K562 (cell line): Measurements from ENCODE around the gene FMN1.

Experiments used
- ATF7 ChIP-seq: fragments of 450-650 bp; IDR thresholded peaks from 2 replicates; pipeline ENCODE4 v1.7.1; 2014; ENCODE audit warnings: mild to moderate bottlenecking, moderate library complexity
- CBX1 ChIP-seq: sonication (generic); IDR thresholded peaks from 2 replicates; pipeline ENCODE4 v1.6.1; 2016; ENCODE audit warnings: antibody characterized with exemption, low read depth, mild to moderate bottlenecking
- E2F5 ChIP-seq: sonication (generic); formaldehyde crosslinking; IDR thresholded peaks from 2 replicates; pipeline ENCODE4 v1.8.0; 2022; ENCODE audit warnings: mild to moderate bottlenecking, missing genetic modification reagents
- ETV6 ChIP-seq, 3 experiments: fragments of 150-350 bp in 1 of 3; sonication (generic) in 1 of 3; formaldehyde crosslinking in 1 of 3; IDR thresholded peaks; 2 replicates each; pipeline versions ENCODE4 v1.6.1 to v1.8.0; 2014 to 2022; ENCODE audit warnings: borderline replicate concordance in 2 of 3, low read depth in 2 of 3, antibody characterized with exemption in 1 of 3, low read length in 1 of 3, mild to moderate bottlenecking in 1 of 3, missing genetic modification reagents in 1 of 3
- GTF2B ChIP-seq: IDR thresholded peaks from 2 replicates; pipeline ENCODE4 v1.6.1; 2011; ENCODE audit not compliant: insufficient read length; ENCODE audit errors: extremely low read depth
- TF ChIP-seq, protein P1 (sequence below), 3 experiments: IDR thresholded peaks in 2 of 3; conservative IDR thresholded peaks in 1 of 3; 2 replicates each; pipeline ENCODE4 v1.5.1; 2011 to 2012; ENCODE audit warnings: low read length in 3 of 3, mild to moderate bottlenecking in 3 of 3, control low read depth in 2 of 3, improper control_type of control experiment in 1 of 3, inconsistent platforms in 1 of 3, low read depth in 1 of 3, mixed read lengths in 1 of 3, moderate library complexity in 1 of 3; ENCODE audit not compliant: insufficient read depth in 2 of 3
- TF ChIP-seq, protein P2 (sequence below), 3 experiments: fragments of 200-800 bp in 1 of 3; fragments of 250-450 bp in 1 of 3; fragments of 450-650 bp in 1 of 3; sonication (Bioruptor Pico) in 1 of 3; sonication (Bioruptor generic) in 1 of 3; formaldehyde crosslinking in 1 of 3; IDR thresholded peaks; 2 replicates each; pipeline versions ENCODE4 v1.6.1 to v1.8.0; 2016 to 2022; ENCODE audit warnings: mild to moderate bottlenecking in 2 of 3, missing genetic modification characterization in 2 of 3, missing compliant biosample characterization in 1 of 3, moderate library complexity in 1 of 3
- TF ChIP-seq, protein P3 (sequence below): fragments of 150-350 bp; conservative IDR thresholded peaks from 2 replicates; pipeline ENCODE4 v1.6.1; 2014; ENCODE audit warnings: low read length
- TF ChIP-seq, protein P4 (sequence below): fragments of 250-450 bp; sonication (Bioruptor Pico); IDR thresholded peaks from 2 replicates; pipeline ENCODE4 v1.4.0; 2020; ENCODE audit warnings: mild to moderate bottlenecking, moderate library complexity, borderline replicate concordance

DNA sequence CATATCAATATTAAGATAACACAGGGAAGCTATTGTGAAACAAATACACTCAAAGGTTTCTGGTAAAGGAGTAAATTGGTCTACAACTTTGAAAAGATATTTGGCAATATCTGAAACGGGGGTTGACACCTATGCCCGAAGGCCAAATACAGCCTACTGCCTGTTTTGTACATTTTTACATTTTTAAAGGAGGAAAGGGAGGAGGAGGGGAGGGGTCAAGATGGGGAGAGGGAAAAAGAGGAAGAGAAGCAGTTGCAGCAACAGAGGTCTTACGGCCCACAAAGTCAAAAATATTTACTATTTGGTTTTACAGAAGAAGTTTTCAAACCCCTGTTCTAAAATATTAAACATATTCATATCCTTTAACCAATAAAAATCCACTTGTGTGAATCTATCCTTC lies 94.2 kb downstream of the FMN1 start:
- TF ChIP-seq ATF7 (no peak), E2F5 (no peak), GTF2B (no peak), ETV6 (IDR thresholded peaks at IDR 0.05; ENCODE audit: borderline replicate concordance in 1 of 2, low read depth in 2 of 2, low read length in 1 of 2) (no peak), ETV6 (CRISPR knock-in tag; IDR thresholded peaks at IDR 0.05; ENCODE audit: borderline replicate concordance) (no peak), CBX1 (no peak)
- TF ChIP-seq, protein P1, sequence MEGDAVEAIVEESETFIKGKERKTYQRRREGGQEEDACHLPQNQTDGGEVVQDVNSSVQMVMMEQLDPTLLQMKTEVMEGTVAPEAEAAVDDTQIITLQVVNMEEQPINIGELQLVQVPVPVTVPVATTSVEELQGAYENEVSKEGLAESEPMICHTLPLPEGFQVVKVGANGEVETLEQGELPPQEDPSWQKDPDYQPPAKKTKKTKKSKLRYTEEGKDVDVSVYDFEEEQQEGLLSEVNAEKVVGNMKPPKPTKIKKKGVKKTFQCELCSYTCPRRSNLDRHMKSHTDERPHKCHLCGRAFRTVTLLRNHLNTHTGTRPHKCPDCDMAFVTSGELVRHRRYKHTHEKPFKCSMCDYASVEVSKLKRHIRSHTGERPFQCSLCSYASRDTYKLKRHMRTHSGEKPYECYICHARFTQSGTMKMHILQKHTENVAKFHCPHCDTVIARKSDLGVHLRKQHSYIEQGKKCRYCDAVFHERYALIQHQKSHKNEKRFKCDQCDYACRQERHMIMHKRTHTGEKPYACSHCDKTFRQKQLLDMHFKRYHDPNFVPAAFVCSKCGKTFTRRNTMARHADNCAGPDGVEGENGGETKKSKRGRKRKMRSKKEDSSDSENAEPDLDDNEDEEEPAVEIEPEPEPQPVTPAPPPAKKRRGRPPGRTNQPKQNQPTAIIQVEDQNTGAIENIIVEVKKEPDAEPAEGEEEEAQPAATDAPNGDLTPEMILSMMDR (IDR thresholded peaks at IDR 0.05 in 2 of 3, conservative IDR thresholded peaks at IDR 0.05 in 1 of 3; ENCODE audit: insufficient read depth in 2 of 3, low read depth in 1 of 3, low read length in 3 of 3), result no peak
- TF ChIP-seq, protein P2, sequence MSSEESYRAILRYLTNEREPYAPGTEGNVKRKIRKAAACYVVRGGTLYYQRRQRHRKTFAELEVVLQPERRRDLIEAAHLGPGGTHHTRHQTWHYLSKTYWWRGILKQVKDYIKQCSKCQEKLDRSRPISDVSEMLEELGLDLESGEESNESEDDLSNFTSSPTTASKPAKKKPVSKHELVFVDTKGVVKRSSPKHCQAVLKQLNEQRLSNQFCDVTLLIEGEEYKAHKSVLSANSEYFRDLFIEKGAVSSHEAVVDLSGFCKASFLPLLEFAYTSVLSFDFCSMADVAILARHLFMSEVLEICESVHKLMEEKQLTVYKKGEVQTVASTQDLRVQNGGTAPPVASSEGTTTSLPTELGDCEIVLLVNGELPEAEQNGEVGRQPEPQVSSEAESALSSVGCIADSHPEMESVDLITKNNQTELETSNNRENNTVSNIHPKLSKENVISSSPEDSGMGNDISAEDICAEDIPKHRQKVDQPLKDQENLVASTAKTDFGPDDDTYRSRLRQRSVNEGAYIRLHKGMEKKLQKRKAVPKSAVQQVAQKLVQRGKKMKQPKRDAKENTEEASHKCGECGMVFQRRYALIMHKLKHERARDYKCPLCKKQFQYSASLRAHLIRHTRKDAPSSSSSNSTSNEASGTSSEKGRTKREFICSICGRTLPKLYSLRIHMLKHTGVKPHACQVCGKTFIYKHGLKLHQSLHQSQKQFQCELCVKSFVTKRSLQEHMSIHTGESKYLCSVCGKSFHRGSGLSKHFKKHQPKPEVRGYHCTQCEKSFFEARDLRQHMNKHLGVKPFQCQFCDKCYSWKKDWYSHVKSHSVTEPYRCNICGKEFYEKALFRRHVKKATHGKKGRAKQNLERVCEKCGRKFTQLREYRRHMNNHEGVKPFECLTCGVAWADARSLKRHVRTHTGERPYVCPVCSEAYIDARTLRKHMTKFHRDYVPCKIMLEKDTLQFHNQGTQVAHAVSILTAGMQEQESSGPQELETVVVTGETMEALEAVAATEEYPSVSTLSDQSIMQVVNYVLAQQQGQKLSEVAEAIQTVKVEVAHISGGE (CRISPR knock-in tag; IDR thresholded peaks at IDR 0.05), result no peak
- TF ChIP-seq, protein P3, sequence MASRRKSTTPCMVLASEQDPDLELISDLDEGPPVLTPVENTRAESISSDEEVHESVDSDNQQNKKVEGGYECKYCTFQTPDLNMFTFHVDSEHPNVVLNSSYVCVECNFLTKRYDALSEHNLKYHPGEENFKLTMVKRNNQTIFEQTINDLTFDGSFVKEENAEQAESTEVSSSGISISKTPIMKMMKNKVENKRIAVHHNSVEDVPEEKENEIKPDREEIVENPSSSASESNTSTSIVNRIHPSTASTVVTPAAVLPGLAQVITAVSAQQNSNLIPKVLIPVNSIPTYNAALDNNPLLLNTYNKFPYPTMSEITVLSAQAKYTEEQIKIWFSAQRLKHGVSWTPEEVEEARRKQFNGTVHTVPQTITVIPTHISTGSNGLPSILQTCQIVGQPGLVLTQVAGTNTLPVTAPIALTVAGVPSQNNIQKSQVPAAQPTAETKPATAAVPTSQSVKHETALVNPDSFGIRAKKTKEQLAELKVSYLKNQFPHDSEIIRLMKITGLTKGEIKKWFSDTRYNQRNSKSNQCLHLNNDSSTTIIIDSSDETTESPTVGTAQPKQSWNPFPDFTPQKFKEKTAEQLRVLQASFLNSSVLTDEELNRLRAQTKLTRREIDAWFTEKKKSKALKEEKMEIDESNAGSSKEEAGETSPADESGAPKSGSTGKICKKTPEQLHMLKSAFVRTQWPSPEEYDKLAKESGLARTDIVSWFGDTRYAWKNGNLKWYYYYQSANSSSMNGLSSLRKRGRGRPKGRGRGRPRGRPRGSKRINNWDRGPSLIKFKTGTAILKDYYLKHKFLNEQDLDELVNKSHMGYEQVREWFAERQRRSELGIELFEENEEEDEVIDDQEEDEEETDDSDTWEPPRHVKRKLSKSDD, result no peak
- TF ChIP-seq, protein P4, sequence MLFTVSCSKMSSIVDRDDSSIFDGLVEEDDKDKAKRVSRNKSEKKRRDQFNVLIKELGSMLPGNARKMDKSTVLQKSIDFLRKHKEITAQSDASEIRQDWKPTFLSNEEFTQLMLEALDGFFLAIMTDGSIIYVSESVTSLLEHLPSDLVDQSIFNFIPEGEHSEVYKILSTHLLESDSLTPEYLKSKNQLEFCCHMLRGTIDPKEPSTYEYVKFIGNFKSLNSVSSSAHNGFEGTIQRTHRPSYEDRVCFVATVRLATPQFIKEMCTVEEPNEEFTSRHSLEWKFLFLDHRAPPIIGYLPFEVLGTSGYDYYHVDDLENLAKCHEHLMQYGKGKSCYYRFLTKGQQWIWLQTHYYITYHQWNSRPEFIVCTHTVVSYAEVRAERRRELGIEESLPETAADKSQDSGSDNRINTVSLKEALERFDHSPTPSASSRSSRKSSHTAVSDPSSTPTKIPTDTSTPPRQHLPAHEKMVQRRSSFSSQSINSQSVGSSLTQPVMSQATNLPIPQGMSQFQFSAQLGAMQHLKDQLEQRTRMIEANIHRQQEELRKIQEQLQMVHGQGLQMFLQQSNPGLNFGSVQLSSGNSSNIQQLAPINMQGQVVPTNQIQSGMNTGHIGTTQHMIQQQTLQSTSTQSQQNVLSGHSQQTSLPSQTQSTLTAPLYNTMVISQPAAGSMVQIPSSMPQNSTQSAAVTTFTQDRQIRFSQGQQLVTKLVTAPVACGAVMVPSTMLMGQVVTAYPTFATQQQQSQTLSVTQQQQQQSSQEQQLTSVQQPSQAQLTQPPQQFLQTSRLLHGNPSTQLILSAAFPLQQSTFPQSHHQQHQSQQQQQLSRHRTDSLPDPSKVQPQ (CRISPR knock-in tag), result no peak
